ENCODE results near the gene STRN.
"Not testable (repeated sequence)": the region's sequence is repeated elsewhere in the genome, so short reads cannot be mapped to it uniquely, and the experiment has no call there.

STRN gene

DNA sequence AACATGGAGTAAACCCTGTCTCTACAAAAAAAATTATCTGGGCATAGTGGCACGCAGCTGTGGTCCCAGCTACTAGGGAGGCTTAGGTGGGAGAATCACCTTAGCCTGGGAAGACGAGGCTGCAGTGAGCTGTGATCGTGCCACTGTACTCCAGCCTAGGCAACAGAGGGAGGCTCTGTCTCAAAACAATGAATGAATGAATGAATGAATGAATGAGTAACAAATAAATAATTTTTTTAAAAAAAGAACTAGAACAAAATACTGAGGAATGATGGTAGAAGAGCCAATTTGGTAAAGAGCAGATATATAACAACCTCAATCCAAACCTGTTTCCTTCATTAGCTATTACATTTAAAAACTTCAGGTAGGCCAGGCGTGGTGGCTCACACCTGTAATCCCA, 60.1 kb downstream of the STRN start:
- DNase-seq (ENCODE audit: low spot score) = no peak

DNA sequence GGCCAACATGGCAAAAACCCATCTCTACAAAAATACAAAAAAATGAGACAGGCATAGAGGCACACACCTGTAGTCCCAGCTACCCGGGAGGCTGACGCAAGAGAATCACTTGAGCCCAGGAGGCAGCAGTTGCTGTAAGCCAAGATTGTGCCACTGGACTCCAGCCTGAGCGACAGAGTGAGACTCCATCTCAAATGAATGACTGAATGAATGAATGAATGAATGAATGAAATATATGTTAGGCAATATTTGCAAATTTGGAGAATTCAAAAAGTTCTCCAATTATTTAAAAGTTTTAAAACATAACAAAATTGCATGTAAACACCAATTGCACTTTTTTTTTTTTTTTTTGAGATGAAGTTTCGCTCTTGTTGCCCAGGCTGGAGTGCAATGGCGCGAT, 61.7 kb downstream of the STRN start:
- no peak for DNase-seq (ENCODE audit: low spot score)

DNA sequence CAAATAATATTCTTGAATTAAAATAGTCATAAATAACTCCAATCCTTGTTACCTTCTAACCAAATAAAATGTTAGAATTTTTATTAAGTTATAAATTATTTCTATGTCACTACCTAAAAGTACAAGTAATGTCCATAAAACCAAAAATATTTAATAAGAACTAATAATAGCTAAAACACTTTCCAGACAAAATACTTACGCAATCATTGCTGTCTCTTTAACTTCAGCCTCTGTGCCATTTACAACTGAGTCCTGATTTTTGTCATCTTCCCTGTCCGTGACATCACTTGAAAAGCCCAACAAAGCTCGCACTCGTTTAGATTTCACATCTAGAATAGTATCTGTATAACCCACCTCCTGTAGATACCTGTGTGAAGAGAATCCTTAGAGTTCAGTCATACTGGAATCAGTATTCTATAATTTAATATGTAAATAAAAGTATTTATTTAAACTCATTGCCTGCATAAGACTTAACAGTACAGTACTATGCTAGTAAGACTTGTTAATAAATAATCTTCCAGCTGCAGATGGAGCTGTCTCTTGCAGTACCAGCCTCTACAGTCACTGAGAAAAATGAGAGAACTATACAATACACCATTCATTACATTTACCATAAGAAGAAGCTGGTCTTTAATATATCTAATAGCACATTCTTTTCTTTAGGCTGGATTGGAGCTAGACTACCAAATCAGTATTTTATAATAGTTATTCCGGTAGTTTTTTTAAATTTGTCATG, 63.8 kb downstream of the STRN start:
- DNase-seq (ENCODE audit: low spot score) = no peak

DNA sequence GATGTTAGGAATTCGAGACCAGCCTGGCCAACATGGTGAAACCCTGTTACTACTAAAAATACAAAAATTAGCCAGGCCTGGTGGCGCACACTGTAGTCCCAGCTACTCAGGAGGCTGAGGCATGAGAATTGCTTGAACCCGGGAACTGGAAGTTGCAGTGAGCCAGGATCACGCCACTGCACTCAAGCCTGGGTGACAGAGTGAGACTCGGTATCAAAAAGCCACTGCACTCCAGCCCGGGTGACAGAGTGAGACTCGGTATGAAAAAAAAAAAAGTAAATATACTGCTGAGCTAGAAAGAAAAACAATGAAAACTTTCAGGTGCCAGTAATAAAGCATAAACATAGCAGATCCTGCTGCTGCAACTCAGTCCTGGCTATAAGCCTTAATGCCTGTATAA, 73.5 kb downstream of the STRN start:
- no peak for DNase-seq (ENCODE audit: low spot score)

DNA sequence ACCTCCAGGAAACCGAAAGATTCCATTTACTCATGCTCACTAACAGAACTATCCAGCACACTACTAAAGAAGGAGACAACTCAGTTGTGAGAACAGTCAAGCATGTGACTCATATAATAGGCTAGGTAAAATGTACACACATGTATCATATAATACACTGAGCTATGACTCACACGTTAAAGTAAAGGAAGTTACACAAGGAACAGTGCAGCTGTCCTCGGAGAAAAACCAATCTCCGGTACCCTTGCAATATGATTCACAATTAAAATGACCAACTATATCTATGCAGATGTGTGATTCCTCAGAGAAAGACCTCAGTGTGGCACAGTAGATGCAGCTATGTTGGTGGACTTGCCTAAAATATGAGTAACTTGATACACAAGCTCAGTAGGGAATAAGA, 76.5 kb downstream of the STRN start:
- peak; percentile 100 for DNase-seq (ENCODE audit: low spot score)

DNA sequence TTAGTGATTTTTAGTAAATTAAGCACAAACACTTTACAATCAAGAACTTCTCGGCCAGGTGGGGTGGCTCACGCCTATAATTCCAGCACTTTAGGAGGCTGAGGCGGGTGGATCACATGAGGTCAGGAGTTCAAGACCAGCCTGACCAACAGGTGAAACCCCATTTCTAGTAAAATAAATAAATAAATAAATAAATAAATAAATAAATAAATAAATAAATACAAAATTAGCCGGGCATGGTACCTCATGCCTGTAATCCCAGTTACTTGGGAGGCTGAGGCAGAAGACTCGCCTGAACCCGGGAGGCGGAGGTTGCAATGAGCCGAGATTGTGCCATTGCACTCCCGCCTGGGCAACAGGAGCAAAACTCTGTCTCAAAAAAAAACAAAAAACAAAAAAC, 79.2 kb downstream of the STRN start:
- DNase-seq (ENCODE audit: low spot score) = not testable (repeated sequence)

DNA sequence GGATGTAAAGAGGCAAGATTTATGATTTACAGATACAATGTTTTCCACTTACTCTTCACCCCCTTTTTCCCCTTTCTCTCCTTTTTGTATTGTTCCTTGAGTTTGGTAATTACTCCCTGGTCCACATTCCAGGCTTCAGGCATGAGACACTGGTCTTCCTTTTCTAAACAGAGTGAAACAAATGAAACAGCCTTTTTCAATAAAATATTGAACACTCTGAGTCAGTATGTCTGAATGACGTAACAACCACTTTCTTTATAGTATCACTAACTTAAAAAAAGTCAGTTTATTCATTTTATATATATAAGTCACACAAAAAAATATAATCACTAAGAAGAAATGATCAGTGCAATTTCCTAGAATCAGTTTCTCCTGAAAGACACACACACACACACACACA, 79.7 kb downstream of the STRN start:
- DNase-seq (ENCODE audit: low spot score) = no peak

DNA sequence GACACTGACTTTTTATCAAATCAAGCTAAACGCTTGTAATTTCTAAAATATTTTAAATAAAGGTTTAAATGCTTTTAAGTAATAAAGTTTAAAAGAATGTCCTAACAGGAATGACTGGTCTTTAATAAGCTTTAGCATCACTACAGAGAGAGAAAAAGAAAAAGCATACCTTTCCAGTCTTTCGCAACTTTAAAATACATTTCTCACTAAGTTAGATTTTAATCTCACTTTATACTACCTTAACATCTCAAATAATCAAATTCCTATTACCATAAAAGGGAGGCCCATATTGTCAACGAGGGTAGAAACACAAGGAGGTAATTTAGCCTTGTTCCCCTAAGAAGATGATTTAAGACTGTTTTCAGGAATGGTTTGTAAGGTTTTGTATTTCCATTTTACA, 80.7 kb downstream of the STRN start:
- DNase-seq (ENCODE audit: low spot score) = no peak

DNA sequence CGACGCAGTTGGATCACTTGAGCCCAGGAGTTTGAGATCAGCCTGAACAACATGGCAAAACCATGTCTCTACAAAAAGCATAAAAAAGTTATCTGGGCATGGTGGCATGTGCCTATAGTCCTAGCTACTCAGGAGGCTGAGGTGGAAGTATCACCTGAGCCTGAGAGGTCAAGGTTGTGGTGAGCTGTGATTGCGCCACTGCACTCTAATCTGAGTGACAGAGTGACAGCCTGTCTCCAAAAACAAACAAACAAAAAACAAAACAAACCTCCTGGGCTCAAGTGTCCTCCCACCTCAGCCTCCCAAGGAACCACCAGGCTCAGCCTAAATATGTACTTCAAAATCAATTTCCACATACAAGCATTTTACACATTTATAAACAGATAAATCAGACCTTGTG, 83.8 kb downstream of the STRN start:
- DNase-seq (ENCODE audit: low spot score) = no peak

DNA sequence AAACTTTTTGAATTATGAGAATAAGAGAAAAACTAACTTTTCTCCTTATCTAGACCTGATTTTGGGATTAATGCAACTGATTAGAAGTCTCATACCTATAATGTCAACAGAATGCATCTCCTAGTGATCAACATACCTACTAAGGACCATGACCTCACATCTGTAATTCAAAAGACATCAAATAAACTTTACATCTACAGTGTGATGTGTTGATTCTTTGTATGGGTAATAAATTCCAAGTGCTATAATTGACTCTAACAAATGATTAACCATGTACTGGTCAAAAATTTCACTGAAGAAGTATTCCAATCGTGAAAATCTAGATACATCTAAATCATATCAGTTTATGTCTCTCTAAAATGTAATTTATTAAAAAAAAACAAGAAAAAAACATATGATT, 84.5 kb downstream of the STRN start:
- DNase-seq (ENCODE audit: low spot score) = no peak

DNA sequence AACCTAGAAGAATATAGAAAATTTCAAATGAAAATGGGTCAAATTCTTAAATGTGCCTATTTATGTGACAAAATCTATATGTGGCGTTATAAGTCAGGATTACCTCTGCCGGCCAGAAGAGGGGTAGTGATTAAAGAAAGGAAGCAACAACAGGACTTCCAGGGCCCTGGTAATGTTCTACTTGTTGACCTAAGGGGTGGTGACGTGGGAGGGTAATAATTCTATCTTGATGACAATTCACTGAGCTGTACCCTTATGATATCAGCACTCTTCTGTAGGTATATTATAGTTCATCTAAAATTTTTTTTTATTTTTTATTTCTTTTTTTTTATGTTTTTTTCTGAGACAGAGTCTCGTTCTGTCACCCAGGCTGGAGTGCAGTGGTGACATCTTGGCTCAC, 87.9 kb downstream of the STRN start:
- no peak for DNase-seq (ENCODE audit: low spot score)

DNA sequence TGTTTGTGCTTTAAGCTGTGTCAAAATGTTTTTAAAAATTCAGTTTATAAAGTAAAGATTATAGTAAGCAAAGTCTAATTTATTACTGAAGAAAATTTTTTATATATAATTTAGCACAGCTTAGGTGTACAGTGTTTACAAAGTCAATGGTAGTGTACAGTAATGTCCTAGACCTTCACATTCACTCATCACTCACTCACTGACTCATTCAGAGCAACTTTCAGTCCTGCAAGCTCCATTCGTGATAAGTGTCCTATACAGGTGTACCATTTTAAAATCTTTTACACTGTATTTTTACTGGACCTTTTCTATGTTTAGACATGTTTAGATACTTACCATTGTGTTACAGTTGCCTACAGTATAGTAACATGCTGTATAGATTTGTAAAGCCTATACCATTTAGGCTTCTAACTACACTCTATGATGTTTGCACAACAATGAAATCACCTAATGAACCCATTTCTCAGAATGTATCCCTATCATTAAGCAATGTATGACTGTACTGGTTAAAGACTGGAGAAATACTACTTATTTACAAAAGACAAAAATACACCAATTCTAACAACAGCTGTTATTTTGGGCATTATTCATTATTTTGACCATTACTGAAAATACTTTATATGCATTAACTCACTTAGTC, 95.1 kb downstream of the STRN start:
- DNase-seq (ENCODE audit: low spot score) = peak; percentile 15

DNA sequence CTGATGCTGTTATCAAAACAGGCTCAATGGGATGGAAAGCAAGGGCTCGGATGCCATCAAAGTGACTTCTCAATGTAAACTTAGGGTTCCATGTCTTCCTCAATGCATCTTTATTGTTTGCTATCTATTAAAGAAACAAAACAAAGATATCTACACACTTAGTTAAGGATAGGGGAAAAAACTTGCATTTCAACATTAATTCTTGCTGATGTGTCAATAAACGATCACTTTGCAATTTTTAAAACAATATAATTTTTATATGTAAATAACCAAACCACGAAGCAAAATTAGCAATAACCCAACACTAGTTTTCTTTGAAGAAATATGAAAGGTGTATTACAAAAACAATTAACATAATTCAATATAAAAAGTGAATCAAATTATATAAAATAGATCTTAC, 96.7 kb downstream of the STRN start:
- DNase-seq (ENCODE audit: low spot score) = no peak

DNA sequence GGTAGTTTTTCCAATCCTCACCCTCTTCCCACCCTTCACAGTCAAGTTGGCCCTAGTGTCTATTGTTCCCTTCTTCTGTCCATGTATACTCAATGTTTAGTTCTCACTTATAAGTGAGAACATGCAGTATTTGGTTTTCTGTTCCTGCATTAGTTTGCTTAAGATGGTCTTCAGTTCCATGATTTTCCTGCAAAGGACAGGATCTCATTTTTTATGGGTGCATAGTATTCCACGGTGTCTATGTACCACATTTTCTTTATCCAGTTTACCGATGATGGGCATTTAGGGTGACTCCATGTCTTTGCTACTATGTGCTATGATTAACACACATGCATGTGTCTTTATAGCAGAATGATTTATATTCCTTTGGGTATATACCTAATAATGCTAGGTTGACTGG, 104.4 kb downstream of the STRN start:
- no peak for DNase-seq (ENCODE audit: low spot score)

DNA sequence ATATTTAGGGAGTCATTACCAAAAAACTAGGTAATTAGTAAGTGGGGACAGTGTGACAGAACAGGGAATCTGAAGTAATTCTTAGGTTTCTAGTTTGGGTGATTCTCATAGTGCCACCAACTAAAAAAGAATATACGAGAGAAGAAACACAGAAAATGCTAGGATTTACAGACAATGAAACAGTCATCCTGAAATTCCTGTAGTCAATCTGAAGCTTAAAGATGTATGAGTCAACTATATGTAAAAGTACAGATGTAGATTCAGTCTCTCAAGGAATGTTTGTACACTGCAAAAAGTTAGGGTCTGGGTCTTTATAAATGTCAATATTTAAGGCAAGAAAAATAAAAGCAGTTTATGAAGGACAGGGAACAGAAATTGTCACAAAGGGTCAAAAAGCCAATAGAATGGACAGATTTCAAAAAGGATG, 107.0 kb downstream of the STRN start:
- DNase-seq (ENCODE audit: low spot score) = no peak

DNA sequence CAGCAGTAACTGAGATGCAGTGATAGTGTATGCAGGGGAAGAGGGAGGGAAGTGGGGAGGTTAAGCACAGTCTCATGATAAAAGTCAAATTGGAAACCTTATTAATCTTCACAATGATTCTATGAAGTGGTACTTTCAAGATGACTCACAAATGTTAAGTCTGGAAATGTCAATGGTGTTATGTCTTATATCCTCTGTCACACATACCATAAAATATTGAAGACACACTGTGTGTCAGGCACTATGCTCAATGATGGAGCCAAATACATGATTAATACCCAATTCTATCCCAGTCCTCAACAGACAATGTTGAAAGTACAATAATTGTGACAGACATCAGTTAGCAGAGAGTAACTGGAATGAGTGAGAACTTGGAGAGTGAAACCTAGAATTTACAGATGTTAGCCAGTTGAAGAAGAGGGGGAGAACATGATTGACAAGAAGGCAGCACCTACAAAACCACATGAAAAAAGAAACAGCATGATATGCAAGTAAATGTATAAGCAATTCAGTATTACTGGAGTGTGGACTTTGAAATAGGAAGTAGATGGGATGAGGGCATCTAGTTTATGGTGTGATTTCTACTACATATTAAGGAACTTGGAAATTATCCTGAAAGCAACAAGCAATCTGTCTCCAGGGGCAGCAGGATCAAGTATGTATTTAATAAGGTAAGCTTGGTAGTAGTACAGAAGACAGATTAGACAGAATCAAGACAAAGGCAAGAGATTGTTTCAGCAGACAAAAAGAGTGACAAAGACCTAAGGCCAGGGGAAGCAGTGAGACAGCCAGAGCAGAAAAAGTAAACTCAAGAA, 107.6 kb downstream of the STRN start:
- DNase-seq (ENCODE audit: low spot score) = no peak

DNA sequence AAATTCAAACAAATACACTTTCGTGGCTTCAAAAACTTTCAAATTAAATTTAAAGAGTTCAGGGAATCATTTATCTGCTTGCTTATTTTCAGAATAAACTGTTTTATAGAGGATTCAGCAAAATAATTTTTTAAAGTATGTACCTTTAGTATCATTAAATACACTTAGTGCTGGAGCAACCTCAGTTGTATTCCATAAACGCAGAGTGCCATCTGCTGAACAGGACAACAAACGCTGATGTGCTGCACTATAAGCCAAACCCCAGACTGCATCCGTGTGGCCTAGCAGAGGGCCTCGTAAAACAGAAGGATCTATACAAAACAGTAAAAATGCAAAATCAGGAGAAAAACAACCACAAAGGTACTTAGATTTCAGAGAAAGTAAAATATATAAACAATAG, 108.6 kb downstream of the STRN start:
- DNase-seq (ENCODE audit: low spot score) = no peak

DNA sequence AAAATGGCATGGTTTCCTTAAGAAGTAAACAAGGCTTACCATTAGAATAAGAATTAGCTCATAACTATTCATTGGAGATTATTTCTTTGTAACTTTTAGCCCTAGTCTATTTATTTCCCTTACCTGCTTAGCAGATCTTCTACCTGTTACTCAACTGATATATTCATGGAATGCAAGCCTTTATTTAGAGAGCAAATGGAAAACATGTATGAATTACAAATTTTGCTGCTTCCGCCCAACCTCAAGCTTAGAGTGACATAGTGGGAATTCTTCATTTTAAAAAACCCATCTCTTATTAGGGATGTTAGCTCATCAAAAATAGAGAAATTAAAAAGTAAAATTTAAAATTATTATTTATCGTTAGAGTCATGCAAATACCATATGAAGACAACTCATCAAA, 110.9 kb downstream of the STRN start:
- DNase-seq (ENCODE audit: low spot score) = no peak

DNA sequence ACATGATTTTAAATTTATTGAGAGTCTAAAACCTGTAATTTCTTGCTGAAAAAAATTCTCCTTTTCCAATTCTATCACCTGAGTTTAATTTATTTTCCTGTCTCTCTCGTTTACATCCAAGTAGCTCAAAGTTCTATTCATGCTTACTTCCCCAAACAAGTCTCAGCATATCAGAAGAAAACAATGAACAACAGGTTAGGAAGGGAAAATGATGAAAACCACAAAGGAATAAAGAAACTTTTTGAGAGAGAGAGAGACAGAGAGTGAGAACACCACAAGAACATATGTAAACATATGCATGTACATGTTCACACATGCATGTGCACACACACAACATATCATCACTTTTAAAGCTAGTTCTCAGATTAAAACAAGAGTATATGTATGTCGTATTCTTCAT, 112.1 kb downstream of the STRN start:
- no peak for DNase-seq (ENCODE audit: low spot score)

DNA sequence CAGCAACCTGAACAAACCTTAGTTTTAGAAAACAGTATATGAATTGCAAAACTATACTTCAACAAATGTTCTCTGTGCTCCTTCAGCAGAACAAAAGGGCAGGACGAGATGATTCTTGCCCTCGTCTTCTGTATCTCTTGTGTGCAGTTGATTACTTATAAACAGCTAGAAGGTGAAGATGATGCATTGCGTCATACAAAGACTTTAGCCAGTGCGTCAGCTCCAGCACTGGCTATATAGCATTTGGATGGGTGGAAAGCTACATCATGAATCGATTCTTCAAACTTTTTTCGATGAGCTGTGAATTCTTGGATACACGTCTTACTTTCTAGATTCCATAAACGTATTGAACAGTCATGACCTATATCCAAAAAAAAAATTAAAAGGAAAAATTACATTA, 117.1 kb downstream of the STRN start:
- no peak for DNase-seq (ENCODE audit: low spot score)

DNA sequence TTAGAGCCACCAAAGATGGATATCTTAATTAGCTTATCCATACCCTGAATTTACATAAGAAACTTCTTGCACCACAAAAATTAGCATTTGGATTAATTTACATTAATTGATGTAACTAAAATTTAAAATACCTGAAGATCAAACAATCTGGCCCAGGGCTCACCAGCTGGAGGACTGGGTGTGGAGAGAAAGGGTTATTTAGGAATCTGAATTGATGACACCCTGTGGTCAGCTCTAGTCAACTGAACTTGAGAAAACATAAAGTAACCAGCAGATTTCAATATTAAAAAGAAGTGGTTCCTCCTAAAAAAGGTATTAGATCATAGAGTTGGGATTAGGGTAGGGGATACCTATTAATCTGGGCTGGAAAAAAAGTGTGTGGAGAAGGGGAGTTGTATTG, 122.5 kb downstream of the STRN start:
- DNase-seq (ENCODE audit: low spot score) = no peak

DNA sequence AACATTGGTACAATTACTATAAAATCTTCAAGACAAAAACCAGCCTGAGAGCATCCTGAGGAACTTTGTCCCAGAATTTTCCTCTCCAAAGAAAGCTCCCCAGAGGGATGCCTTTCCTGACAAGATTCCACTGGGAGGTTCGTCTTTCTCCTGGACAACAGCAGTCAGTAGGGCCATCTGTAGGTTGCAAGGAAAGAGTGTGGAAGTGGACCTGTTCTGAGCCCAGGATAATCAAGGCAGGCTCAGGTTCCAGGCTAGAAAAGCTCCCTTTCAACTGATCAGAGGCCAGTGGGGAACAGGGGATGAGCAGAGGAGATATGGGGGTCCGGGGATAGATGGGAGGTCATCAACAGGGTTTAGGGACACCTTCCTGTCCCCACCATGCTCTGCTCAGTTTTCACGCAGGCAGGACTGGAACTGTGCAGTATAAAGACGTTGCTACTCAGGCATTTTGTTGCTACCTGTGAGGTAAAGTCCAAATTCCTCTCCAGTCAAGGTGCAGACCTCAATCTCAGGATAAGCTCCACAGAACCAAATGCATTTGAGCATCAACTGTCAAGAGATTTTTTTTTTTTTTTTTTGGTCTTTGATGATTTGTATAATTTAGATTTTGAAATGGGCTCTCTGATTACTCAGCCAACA, 126.2 kb downstream of the STRN start:
- no peak for DNase-seq (ENCODE audit: low spot score)
